NCI-H526 (cell line): ENCODE measurements around the gene ARIH2.

ENCODE experiments used
- DNase-seq, 2 experiments: peaks; one replicate each; lab custom pipeline; 2025; lab: John Stamatoyannopoulos, UW

Gene ARIH2

DNA sequence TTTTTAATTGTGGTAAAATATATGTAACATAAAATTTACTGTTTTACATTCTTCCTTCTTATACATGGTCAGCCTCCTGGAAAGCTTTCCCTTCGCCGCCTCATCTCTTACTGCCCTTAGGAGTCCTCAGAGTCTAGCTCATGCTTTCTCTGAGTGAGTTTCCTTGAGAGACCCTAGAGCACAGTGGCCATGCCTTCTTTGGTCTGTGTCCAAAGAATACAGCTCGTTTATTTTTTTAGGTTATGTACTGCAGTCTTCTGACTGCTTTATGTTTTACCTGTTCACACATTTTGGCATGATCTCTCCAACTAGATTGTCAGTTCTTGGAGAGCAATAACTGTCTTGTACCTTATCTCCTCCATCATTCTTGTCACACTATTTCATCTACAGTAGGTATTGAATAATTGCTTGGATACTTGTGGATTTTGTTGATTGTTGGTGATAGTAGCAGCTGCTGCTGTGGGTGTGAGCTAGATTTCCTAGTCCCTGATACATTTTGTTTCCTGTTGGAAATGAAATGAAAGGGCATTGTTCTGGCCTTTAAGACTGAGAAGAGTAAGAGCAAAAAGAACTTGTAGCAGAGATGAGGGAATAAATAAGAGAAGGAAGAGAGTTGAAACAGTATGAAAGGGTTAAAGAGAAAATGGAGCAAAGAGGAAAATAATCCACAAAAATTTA is 10.9 kb downstream of the ARIH2 start:
- no peak for DNase-seq

DNA sequence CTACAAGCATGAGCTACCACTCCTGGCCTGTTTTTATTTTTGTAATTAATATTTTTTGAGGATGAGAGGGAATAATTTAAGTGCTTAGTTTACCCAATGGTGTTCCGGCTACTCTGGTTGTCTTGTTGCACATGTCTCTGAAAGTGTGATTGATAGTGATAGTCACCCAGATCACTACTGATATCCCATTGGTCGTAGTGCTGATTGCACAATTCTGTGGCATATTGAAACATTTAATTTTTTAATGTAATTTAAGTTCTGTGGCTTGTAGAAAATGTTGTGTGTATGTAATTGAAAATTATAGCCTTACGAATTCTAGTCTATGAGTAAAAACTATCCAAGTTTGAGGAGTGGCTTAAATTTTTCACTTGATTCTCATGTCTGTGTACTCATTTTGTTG is 11.9 kb downstream of the ARIH2 start:
- no peak for DNase-seq

DNA sequence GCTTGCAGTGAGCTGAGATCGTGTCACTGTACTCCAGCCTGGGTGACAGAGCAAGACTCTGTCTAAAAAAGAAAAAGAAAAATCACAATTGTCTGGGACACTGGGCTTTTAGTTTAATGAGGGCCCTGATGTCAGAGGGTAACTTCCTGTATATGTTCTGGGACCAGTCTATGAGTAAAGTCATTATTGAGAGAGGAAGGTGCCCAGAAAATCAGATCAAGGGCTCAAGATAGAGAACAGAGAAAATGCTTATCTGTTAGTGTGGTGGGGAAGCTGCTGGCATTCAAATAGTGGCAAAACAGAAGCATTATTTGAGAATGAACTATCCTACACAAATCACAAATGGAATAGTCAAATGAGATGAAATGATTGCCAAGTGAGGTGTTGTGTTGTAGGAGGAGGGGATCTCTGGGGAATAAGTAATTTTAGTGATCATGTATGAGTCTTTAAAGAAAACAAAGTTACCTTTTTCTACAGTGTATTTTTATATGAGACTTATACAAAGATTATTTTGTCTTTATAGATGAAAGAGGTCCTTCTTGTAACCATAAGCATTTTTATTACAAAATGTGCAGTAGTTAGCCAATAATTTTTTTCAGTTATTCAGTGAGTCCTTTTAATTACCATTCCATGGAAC is 13.4 kb downstream of the ARIH2 start:
- DNase-seq = peak in 1 of 2 experiments; percentile 27

DNA sequence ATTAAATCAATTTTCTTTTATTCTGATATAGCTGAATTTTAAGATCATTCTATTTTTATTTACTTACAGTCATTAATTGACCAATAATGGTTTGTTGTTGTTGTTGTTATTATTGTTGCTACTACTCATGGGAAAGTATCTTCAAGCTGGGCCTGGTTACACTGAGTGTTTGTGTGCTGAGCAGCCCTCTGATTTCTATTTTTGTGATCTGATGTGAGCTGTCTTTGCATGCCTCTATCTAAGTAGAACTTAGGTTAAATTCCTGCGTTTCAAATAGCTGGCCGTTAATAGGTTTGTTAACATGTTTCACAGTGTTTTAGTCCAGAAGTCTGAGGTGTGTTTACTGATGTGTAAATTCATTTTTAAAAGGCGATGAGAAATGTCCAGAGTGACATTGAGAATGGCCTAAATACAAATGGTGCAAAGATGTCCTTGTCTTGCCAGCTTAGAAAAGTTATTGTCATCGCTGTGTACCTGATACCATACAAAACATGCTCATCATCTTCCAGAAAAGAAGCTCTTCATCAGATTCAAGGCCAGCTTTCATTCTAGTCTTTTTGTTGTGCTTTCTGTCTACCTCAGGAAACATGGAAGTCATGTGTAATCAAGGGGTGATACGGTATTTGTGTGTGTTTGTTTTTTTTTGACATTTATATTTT is 15.8 kb downstream of the ARIH2 start:
- DNase-seq = no peak

DNA sequence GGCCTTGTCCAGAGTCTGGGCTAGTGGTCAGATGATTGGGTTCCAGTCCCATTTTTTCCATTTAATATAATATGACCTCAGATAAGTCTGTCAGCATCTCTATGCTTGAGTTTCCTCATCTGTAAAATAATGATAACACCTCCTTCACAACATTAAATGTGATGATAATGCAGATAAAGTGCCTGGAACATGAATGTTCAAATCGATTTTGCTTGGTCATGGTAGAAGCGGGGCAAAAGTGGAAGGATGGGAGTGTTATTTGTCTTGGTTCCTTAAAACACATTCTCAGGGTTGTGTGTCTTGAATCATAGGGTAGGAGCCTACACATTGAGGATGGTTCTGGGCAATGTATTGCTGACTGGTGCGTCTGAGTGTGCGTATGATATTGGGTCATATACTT is 16.9 kb downstream of the ARIH2 start:
- no peak for DNase-seq

DNA sequence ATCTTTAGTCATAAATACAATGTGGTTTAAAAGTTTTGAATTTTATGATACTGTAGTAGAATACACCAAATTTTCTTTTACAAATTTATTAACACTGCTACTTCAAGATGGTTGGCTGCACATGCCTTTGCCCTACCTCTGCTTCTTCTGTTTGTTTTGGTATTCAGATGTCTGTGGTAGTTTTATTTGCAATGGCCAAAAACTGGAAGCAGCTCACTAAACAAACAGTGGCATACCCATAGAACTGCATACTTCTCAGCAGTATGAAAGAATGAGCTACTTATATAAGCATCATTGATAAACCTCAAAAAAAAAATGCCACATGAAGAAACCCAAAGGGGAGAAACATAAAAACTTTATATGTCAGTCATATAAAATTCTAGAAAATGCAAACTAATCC is 19.5 kb downstream of the ARIH2 start:
- DNase-seq = no peak

DNA sequence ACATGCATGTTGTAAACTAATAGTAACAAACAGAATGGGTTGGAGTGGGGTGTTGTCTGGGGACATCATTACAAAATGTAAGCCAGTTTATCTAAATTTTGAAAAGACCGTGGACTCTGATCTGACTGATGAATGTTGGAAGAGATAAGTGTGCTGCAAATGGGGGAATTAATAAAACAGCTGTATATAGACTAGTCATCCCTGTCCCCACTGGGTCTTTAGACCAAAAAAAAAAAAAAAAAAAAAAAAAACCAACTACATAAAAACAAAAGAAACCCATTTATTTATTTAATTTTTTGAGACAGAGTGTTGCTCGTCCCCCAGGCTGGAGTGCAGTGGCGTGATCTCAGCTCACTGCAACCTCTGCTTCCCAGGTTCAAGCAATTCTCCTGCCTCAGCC is 20.0 kb downstream of the ARIH2 start:
- no peak for DNase-seq

DNA sequence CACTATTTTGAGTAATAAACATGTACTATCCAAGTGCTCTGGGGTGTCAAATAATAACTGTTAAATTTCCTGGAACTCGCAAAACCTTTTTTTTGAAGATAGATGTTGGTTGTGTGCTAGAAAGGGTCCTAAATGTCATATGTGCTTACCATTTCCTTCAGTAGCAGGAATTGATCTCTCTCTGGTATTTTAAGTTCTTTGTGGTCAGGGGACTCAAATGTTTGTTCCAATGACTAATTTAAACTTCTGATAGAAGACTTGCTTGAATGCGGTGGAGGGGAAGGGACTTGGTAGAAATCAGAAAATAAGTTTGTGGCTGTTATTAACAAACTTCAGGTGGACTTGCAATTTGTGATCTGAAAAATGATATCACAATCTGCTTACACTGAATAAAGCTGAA is 26.8 kb downstream of the ARIH2 start:
- no peak for DNase-seq

DNA sequence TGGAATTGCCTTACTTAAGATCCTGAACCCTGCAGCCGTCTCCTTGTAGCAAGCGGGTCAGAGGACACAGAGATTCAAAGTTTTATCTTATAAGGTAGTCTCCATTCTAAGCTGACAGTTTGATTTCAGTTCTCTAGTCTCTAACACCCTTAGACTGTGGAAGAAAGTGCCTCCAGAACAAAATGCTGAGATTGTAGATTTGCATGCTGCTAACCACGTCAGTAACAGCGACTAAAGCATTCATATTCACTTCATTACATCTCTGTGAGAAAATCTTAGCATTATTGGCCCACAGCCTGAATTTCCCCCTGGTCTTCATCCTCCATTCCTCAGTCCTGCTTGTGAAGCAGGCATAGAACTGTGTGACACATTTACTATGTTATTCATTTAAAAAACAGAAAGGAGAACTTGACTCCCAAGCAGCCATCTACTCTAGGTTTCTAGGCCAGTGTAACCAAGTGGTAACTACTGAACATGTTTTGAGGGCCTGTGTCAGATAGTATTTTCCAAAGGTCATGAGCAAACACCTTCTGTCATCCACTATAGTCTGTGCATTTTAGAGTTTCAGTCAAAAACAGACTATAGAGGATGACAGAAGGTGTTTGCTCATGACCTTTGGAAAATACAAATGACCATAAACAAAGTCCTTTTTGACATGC is 27.4 kb downstream of the ARIH2 start:
- no peak for DNase-seq

DNA sequence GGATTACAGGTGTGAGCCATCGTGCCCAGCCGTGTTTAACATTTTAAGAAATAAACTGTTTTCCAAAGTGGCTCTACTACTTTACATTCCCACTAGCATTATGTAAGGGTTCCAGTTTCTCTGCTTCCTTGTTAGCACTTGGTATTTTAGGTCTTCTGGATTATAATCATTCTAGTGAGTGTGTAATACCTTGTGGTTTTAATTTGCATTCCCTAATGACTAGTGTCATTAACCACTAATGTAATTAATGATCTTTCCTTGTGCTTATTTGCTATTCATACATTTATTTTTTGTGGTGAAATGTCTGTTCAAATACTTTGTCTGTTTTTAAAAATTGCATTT is 30.7 kb downstream of the ARIH2 start:
- no peak for DNase-seq

DNA sequence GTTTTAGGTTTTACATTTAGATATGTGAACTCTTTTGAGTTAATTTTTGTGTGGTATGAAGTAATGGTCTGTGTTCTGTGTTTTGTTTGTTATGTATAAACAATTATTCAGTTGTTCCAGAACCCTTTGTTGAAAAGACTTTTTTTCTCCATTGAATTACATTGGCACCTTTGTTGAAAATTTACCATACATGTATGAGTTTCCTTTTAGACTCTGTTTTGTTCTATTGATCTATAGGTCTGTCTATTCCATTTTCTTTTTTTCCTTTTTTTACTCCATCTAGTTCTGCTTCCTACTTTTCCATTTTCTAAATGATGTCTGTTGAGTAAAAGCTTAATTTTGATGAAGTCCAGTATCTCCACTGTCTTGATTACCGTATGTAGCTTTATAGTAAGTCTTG is 31.4 kb downstream of the ARIH2 start:
- no peak for DNase-seq

DNA sequence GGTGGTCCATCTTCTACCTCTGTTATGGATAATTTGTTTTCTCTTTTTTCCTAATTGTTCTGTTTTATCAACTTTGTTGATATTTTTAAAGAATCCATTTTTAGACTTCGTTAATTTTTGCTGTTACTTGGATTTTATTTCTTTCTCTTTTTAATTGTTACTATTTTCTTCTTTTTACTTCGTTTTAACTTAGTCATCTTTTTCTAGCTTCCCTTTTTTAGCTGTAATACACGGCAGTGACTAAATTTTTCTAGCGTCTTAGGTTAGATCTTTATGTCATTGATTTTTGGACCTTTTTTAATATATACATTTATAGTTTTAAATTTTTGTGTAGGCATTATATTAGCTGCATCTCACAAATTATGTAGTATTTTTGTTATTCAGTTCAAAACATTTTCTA is 33.1 kb downstream of the ARIH2 start:
- no peak for DNase-seq

DNA sequence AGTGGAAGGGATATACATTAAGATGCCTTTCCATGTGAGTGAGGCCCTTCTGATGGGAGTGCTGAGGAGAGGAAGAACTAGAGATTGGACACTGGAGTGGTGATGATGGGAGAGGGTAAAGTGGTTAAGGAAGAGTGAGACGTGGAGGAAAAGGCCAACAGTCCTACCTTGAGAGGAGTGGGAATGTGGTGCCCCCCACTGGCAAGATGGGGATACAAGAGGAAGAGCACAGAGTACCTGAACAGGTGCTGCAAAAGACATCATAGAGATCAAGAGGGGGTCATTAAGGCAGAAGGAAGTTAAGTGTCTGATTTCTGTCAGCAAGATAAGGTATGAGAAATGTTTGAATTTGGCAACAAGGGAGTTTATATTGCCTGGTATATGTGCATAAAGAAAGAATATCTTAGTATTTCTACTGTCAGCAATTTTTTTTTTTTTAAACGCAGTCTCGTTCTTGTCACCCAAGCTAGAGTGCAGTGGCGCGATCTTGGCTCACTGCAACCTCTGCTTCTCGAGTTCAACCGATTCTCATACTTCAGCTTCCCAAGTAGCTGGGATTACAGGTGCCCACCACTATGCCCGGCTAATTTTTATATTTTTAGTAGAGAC is 34.0 kb downstream of the ARIH2 start:
- peak; percentile 9 to 68 for DNase-seq

DNA sequence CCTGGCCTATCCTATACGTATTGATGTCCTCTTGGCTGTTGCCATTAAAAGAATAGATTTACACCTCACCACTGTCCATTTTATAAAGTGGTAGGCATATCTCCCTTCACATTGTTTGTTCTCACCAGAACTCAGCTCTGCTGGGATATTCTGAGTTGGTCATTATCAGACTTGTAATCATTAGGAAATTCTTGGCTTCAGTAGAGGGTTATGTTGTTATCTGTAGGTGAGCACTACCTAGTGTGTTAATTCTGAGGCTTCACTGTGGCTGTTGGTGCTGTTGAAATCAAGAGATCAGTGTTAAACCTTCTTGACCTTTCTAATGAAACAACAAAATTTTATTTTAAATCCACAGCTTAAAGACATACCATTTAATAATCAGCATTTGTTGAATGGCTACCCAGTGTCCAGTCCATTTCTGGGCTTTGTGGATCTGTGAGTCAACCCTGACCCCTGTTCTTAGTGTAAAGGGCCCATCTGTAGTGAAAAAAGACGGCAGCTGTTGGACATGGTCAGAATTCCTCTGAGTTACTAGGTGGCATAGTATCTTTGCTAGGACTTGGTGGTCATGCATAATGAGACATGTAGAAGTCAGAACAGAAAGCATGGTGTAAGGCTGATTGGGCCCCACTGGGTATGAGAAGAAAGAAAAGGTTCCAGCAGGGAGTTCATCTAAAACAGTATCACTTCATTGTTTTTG is 38.5 kb downstream of the ARIH2 start:
- no peak for DNase-seq

DNA sequence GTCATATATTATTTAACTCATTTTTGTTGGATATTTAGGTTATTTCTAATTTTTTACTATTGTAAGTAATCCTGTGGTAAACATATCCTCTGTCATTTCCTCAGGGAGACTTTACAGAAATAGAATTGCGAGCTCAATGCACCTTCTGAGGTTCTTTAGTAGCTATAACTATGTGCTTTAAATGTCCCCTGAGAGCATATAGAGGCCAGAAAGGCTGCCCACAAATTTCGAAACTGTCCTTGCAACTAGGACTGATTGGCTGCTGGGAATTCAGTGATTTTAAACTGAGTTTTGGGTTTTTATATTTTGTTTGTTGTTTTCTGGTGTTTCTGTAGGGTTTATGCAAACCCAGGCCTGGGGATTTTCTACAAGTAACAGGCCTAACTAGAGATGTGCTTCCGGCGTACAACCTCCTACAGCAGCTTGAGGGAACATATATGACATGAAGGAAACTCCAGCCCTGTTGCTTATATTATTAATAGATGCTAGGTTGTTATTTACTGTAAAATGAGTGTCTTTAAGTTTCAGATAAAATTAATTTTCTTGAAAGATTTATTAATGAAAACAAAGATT is 42.3 kb downstream of the ARIH2 start:
- DNase-seq = no peak

DNA sequence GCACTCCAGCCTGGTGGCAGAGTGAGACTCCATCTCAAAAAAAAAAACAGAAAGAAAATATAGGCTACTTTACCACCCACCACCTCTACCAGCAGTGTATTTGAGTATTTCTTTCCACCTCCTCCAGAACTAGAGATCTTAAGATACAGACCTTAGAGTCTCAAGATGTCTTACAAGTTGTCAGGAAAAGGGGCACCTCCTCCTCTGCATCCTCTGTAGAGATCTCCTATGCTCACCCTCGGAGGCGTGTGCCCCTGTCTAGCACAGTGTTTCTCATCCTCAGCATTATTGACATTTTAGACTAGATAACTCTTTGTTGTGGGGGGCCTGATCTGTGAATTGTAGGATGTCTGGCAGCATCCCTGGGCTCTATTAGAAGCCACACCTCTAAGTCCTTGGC is 43.7 kb downstream of the ARIH2 start:
- no peak for DNase-seq

DNA sequence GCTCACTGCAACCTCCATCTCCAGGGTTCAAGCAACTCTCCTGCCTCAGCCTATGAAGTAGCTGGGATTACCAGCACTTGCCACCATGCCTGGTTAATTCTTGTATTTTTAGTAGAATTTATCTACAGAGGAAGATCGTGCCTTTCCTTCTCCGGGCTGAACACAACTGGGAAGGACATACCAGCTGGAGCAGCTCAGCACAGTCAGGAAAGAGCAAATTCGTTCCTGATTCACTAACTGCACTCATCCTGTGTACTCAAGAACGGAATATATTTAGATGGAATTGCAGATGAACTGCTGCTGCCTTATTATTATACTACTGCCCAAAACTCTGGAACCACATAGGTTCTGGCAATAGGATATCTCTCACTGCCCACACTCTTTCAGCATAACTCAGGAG is 44.3 kb downstream of the ARIH2 start:
- DNase-seq = no peak

DNA sequence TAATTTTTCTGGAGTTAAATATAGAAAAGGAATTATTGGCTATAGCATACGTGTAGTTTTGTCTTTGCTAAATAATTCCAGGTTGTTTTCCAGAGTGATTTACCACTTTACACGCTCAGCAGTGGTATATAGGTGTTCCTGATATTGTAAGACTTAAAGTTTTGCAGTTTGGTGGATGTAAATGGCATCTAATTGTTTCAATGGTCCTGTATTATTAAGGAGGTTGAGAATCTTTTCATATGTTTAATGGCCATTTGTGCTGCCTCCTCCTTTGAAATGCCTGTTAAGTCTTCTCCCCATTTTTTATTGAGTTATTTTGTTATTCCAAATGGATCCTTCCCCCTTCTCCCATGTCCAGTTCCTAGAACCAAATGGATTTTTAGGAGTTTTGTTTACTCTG is 44.9 kb downstream of the ARIH2 start:
- DNase-seq = no peak

DNA sequence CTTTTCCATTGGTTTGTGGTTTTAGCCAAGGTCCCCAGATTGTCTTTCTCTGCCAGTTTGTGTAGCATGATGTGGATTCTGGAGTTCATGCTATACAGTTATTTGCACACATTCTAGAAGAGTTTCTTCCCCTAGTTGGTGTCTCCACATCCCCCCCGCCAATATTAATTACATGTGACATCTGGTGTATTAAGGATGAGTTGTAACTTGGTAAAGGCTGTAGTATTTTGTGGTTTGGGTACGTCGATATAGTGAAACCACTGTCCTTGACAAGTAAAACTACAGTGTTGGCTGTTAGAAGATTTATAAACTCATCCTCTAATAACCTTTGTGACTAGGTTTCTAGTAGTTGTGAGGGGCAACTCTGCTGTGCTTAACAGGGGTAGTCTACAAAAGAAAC is 47.7 kb downstream of the ARIH2 start:
- DNase-seq = no peak

DNA sequence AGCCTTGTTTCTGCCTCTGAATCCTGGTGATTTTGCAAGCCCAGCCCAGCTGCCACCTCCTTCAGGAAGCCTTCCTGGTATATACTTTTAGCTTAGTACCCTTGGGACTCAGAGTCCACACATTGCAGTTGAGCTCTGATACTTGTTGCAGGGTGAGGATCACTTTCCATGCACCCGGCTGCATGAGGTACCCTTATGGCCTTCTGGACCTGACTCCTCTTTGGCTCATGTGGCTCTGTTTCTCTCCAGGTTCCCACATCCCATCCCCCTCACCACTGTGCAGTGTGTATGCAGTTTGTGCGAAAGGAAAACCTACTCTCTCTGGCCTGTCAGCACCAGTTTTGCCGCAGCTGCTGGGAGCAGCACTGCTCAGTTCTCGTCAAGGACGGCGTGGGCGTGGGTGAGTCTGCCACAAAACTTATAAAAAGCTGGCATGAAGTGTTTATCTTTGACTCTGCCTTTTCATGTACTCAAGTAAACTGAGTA is 48.3 kb downstream of the ARIH2 start:
- no peak for DNase-seq

DNA sequence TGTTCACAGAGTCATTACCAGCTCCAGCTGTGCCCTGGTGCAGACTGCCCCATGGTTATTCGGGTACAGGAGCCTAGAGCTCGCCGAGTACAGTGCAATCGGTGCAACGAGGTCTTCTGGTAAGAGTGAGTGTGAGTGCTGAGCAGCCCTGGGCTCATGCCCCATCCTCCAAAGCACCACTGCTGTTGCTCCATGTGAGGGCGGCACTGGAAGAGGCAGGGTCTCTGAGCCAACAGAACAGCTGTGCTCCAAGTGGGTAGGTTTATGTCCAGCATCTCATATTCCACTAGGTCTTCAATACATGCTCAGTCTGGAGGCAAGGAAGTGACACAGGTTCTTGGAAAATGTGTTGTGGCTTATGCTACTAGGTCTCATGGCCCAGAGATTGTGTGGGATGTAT is 51.9 kb downstream of the ARIH2 start:
- DNase-seq = no peak
